Lower leg skin (tissue), 3 donors: Measurements from ENCODE around the gene PRDM15.

Experiments used
- POLR2A ChIP-seq, 2 donors: fragments of 450-650 bp; IDR thresholded peaks; one replicate each; pipeline ENCODE4 v1.6.1; 2016 to 2017; ENCODE audit warnings: antibody characterized with exemption in 2 of 2, mild to moderate bottlenecking in 1 of 2, moderate library complexity in 1 of 2
- TF ChIP-seq, protein P1 (sequence below), 3 donors: fragments of 450-650 bp; IDR thresholded peaks; one replicate each; pipeline ENCODE4 v1.5.1; 2016; ENCODE audit warnings: antibody characterized with exemption in 3 of 3, mild to moderate bottlenecking in 3 of 3, moderate library complexity in 2 of 3

- TF ChIP-seq, protein P1, sequence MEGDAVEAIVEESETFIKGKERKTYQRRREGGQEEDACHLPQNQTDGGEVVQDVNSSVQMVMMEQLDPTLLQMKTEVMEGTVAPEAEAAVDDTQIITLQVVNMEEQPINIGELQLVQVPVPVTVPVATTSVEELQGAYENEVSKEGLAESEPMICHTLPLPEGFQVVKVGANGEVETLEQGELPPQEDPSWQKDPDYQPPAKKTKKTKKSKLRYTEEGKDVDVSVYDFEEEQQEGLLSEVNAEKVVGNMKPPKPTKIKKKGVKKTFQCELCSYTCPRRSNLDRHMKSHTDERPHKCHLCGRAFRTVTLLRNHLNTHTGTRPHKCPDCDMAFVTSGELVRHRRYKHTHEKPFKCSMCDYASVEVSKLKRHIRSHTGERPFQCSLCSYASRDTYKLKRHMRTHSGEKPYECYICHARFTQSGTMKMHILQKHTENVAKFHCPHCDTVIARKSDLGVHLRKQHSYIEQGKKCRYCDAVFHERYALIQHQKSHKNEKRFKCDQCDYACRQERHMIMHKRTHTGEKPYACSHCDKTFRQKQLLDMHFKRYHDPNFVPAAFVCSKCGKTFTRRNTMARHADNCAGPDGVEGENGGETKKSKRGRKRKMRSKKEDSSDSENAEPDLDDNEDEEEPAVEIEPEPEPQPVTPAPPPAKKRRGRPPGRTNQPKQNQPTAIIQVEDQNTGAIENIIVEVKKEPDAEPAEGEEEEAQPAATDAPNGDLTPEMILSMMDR (IDR thresholded peaks at IDR 0.05), result no peak
- no peak for TF ChIP-seq POLR2A (IDR thresholded peaks at IDR 0.05)
Measured at GRCh38 chr21:41817228-41817627, 61.9 kb downstream of the PRDM15 start.
